GM19351 (cell line): Measurements from ENCODE around the gene APOBEC3H.

Experiments
- ATAC-seq: cut with Tn5 transposase; IDR thresholded peaks from one replicate; pipeline ENCODE4 v1.9.1; 2021; ENCODE audit warnings: mild to moderate bottlenecking, moderate library complexity; ENCODE audit not compliant: unreplicated experiment

Gene APOBEC3H

GRCh38 chr22:39106326-39106725 lies 9.3 kb downstream of the APOBEC3H start:
- no peak for ATAC-seq

DNA sequence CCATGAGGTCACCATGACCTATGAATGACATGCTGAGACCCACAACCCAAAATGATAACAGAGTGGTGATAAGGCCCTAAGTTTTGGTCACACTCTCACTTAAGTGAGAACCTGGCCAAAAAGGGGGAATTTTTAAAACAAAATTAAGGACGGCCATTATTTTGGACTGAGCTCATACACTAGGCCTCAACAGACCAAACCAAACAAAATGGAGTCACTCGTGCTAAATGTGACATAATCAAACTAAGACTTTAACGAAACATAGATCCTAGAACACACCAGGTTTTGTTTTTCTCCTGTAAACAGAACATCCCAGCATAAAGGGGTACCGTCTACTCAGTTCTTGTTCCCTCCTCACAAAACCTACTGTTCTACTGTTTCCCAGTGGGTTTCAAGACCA lies 11.4 kb downstream of the APOBEC3H start:
- ATAC-seq: no peak

DNA sequence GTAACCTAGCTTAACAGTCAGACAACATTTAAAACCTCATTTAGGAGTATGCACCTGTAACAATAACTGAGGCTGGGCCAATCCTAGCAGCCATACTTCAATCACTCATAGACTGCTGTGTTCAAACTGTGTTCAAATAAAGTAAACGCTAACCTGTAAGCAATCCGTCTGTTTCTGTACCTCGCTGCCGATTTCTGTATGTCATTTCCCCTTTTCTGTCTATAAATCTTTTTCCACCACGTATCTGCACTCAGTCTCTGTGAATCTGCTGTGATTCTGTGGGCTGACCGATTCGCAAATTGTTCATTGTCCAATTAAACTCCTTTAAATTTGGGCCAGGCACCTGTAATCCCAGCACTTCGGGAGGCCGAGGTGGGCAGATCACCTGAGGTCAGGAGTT lies 12.3 kb downstream of the APOBEC3H start:
- no peak for ATAC-seq

DNA sequence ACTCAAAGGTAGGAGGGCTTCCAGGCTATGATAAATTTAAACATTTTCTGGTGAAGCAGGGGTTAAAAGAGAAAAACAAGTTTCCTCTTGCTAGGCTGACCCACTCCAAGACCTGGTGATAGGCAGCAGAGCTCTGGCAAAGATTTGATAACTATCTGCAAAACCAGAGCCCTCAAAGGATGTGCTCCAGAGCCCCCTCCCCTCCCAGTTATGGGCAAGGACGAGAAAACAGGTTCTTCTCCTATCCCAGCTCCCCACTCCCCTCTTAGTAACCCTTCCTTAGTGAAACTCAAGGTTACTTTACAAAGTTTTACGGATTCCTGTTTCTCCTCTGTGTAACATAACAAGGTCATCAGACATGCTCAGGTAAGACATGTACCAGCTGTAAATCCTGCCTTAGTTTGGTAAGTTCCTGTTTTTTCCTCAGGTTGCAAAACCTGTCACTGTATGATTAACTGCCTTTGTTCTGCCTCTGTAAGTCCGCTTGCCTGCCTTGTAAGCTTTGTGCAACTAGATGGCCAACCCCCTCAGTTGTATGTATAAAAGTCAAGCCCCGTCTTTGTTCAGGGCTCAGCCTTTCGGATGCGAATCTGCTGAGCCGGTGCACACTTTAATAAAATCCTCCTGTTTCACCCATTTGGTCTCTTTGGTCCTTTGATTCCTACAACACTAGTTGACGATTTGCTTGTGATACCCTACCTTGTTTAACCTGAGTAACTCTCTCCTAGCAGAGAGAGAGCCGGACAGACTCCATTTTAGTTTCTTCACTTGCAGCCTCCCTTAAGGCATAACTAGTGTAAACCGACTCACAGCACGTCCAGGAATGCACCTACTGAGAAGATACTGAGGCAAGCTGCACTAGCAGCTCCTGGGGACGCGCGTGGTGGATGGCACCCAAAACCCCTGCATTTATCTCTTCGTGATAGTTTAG lies 13.9 kb downstream of the APOBEC3H start:
- no peak for ATAC-seq

- ATAC-seq: no peak
Measured at GRCh38 chr22:39114112-39114511, 17.1 kb downstream of the APOBEC3H start.

GRCh38 chr22:39115570-39115969 lies 18.5 kb downstream of the APOBEC3H start:
- no peak for ATAC-seq

DNA sequence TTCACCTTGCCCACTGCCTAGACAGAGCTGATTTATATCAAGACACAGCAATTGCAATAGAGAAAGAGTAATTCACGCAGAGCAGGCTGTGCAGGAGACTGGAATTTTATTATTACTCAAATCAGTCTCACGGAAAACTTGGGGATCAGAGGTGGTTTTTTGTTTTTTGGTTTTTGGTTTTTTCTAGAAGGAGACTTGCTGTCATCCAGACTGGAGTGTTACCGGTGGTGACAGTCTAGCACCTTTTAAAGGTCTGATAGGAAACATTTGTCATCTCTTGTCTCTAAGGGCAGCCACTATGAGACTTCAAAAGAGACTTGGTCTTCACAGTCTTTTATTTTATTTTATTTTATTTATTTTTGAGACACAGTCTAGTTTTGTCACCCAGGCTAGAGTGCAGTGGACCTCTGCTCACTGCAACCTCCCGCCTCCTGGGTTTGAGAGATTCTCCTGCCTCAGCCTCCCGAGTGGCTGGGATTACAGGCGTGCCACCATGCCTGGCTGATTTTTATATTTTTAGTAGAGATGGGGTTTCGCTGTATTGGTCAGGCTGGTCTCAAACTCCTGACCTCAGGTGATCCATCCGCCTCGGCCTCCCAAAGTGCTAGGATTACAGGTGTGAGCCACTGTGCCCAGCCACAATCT lies 19.1 kb downstream of the APOBEC3H start:
- no peak for ATAC-seq

- no peak for ATAC-seq
Measured at GRCh38 chr22:39117585-39118191, 20.6 kb downstream of the APOBEC3H start.

DNA sequence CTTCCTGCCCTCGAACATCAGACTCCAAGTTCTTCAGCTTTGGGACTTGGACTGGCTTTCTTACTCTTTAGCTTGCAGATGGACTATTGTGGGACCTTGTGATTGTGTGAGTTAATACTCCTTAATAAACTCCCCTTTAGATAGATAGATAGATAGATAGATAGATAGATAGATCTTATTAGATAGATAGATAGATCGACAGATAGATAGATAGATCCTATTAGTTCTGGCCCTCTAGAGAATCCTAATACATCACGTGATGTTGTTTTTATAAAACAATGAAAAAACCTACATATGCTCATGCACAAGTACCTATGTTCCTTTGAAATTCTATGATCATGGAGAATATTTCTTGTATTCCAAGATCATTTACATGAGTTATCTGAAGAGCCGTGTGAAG lies 23.9 kb downstream of the APOBEC3H start:
- no peak for ATAC-seq

- no peak for ATAC-seq
Measured at GRCh38 chr22:39122772-39123470, 25.9 kb downstream of the APOBEC3H start.

DNA sequence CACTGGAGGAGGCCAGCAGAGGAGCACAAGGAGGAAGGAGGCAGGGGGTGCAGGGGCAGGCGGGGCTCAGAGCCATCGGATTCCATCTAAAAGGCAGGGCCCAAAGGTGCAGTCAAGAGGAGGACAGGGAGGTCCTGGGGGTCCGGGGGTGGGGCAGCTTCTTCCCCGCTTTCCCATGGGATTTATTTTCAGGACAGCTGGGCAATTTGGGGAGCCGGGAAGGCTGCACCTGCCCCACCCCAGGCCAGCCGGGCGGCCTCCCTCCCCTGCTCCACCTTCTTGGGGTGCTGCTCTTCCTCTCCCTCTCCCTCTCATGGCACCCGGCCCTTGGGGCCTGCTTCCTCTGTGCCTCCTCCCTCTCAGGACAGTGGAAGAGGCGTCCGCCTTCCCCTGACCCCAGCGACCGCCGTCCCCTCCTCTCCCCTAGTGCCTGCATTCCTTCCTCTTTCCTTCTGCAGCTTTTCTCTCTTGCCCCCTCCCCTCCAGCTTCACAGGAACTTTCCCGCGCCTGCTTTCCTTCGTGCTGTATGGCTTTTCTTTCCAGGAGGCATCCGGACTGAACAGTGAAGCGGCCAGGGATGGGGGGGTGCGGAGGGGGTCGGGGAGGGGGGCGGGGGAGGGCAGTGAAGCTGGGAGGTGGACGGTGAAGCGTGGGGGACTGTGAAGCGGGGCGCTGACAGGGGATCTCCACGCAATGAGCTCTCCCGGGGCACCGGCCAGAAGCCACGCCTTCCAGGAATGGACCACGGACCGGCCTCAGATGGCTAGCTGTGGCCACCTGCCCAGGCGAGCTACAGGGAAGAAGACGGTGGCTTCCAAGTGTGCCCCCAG lies 26.9 kb downstream of the APOBEC3H start:
- ATAC-seq: no peak

- ATAC-seq: no peak
Measured at GRCh38 chr22:39125622-39126021, 28.6 kb downstream of the APOBEC3H start.

DNA sequence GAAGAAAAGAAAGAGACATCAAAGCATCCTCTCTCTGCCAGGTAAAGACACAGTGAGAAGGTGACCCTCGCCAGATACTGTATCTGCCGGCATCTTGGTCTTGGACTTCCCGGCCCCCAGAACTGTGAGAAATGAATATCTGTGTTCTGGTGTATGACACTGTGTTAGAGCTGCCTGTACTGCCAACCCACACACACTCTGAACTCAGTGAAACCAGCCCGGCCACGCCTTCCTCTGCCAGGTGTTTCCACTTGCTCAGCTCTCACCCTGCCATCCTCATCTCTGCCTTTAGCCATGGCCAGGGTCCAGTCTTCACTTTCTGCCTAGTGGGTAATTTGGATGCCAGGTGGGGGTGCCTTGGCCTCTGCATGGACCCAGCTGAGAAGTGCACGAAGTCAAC lies 31.5 kb downstream of the APOBEC3H start:
- no peak for ATAC-seq

DNA sequence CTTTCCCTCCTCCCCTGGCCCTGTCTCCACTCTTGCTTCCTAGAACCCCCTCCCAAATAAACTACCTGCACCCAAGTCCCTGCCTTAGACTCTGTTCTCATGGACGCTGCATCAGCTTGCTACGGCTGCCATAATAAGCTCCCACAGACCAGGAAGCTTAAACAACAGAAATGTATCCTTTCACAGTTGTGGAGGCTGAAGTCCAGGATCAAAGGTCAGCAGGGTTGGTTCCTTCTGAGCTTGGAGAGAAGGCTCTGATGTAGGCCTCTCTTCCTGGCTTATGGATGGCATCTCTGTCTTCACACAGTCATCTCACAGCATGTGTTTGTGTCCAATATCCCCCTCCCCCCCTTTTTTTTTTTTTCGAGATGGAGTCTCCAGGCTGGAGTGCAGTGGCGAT lies 32.0 kb downstream of the APOBEC3H start:
- ATAC-seq: no peak

- ATAC-seq: no peak
Measured at GRCh38 chr22:39129746-39130145, 32.7 kb downstream of the APOBEC3H start.

- no peak for ATAC-seq
Measured at GRCh38 chr22:39130152-39130704, 33.2 kb downstream of the APOBEC3H start.

DNA sequence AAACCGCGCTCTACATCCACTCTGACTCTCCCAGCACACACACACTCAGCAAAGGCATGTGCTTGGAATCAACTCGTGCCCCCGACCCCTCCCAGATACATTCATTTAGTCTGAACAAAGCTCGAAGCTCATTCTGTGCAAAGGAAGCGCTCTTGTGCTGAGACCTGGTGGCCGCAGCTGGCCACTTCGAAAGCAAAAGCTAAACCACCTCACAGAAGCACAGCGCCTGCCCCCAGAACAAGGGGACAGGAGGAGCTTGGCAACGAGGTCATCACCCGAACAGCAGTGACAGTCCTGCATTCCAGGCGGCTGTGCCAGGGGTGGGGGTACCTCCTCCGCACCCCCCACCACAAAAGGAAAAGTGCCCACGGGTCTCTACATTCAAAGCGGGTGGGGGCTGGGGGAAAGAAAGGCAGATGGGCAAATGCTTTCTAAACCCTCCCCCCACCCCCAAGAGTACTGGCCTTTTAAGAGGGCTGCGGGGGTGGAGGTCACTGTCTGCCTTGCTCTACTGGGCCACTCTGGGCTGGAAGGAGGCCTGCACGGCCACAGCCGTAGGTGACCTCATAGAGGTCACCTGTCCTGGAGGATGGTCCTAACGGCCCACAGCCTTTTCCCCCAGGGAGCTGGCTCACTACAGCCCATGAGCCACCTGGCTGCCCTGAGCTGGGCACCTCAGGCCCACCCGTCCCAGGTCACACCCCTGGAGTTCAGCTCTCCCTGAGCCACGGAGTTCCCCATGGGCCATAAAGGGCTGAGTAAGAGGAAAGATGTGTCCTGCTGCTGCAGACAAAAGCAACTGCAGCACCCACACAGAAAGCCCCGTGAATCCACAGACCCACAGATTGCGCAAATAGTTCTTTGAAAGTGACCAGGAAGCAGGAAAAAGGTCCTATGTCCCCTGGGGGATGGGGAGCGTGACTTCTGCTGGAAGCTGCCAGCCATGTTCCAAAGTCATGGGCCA lies 34.1 kb downstream of the APOBEC3H start:
- ATAC-seq: no peak

DNA sequence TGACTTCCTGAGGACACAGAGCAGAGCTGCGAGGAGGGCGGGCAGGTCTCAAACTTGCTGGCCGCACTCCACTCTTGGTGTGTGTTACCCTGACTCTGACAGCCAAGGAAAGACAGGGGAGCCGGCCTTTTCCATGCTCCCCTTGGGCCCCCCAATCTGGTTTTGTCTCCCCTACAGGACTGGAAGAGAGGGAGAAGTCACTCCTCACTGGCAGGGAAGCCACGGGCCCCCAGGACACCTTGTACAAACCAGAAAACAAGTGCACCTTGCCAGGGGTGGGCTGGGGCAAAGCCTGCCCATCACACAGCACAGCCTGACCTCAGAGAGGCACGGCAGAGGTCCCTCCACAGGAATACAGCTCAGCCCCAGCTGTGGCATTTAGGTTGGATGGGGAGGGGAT lies 35.2 kb downstream of the APOBEC3H start:
- no peak for ATAC-seq
